ENCODE measurements around the gene TRIO. TPM values are rescaled to one million over a fixed set of nuclear protein-coding genes. Genes with fewer than 3 reads are reported as not detected.

The TRIO gene
- total and polyA plus RNA-seq, 4 experiments from 2014 or later: 0.09 to 11.5 (median 9.7) TPM; not detected in 1

- CTCF ChIA-PET (ENCODE audit: partially characterized antibody): no interaction called here
- peaks cover 0 to 4% (median 0%) of the 10 kb centered on the region in 8 donors for H3K9me3 Mint-ChIP-seq
- intact Hi-C loops (cut with micrococcal nuclease): no loop called here
- H3K4me1 ChIP-seq (ENCODE audit: insufficient read depth, low read length): no peaks in the 10 kb centered on the region
- H3K9me3 ChIP-seq (ENCODE audit: control insufficient read depth in 1 of 2, low read length in 2 of 2): no peaks in the 10 kb centered on the region
- H3K27me3 Mint-ChIP-seq: peaks cover 2 to 9% of the 10 kb centered on the region in 2 donors
- H3K27me3 ChIP-seq (ENCODE audit: insufficient read depth, low read length): no peaks in the 10 kb centered on the region
- H3K36me3 Mint-ChIP-seq: no peaks in the 10 kb centered on the region
- POLR2A ChIA-PET (ENCODE audit: partially characterized antibody): no interaction called here
- no peaks in the 10 kb centered on the region for H3K36me3 ChIP-seq (ENCODE audit: insufficient read depth, low read length)
- H3K4me3 ChIP-seq (ENCODE audit: low read length in 2 of 2): no peak overlapping the region
- no peak for DNase-seq
- H3K27ac Mint-ChIP-seq: no peak overlapping the region
- no peak overlapping the region for H3K27ac ChIP-seq (ENCODE audit: low read depth, low read length)
- no peak overlapping the region for H3K4me3 Mint-ChIP-seq
- no peaks in the 10 kb centered on the region for H3K4me1 Mint-ChIP-seq
Observed at GRCh38 chr5:14229181-14229580, 86.0 kb downstream of the TRIO start.

GRCh38 chr5:14229734-14230133 lies 86.6 kb downstream of the TRIO start:
- Mint-ChIP-seq H3K27me3 (peaks cover 4 to 6% of the 10 kb centered on the region in 2 donors), H3K9me3 (peaks cover 0 to 4% (median 0%) of the 10 kb centered on the region in 8 donors), H3K36me3 (no peaks in the 10 kb centered on the region), H3K4me1 (no peaks in the 10 kb centered on the region), H3K27ac (no peak overlapping the region), H3K4me3 (no peak overlapping the region)
- no peaks in the 10 kb centered on the region for H3K36me3 ChIP-seq (ENCODE audit: insufficient read depth, low read length)
- no peak for DNase-seq
- CTCF ChIA-PET (ENCODE audit: partially characterized antibody): no interaction called here
- POLR2A ChIA-PET (ENCODE audit: partially characterized antibody): no interaction called here
- no peak overlapping the region for H3K27ac ChIP-seq (ENCODE audit: low read depth, low read length)
- H3K9me3 ChIP-seq (ENCODE audit: control insufficient read depth in 1 of 2, low read length in 2 of 2): no peaks in the 10 kb centered on the region
- intact Hi-C loops (cut with micrococcal nuclease): no loop called here
- no peaks in the 10 kb centered on the region for H3K4me1 ChIP-seq (ENCODE audit: insufficient read depth, low read length)
- no peaks in the 10 kb centered on the region for H3K27me3 ChIP-seq (ENCODE audit: insufficient read depth, low read length)
- H3K4me3 ChIP-seq (ENCODE audit: low read length in 2 of 2): no peak overlapping the region

DNA sequence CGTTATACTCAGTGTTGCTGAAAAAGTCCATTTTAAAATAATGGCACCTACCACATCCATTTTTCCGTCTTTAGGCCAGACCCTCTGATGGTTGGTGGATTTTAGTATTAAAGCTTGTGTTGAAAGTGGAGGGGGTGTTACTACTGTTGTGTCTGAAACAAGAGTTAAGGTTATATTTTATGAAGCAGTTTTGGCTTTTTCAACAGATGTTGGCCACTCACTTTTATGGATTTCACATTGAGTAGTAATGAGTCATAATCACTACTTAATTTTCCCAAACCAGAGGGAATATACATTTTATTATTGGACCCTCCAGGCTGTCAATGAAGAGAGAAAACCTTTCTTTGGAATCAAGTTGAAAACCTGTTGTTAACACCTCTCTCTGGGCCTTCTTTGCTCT lies 88.0 kb downstream of the TRIO start:
- no peaks in the 10 kb centered on the region for H3K9me3 ChIP-seq (ENCODE audit: control insufficient read depth in 1 of 2, low read length in 2 of 2)
- no peak overlapping the region for H3K4me3 ChIP-seq (ENCODE audit: low read length in 2 of 2)
- CTCF ChIA-PET (ENCODE audit: partially characterized antibody): no interaction called here
- no peaks in the 10 kb centered on the region for H3K36me3 Mint-ChIP-seq
- DNase-seq: no peak
- H3K4me3 Mint-ChIP-seq: no peak overlapping the region
- no peaks in the 10 kb centered on the region for H3K27me3 ChIP-seq (ENCODE audit: insufficient read depth, low read length)
- intact Hi-C loops (cut with micrococcal nuclease): no loop called here
- H3K27ac ChIP-seq (ENCODE audit: low read depth, low read length): no peak overlapping the region
- H3K27ac Mint-ChIP-seq: no peak overlapping the region
- no peaks in the 10 kb centered on the region for H3K4me1 Mint-ChIP-seq
- H3K27me3 Mint-ChIP-seq: peaks cover 2 to 4% of the 10 kb centered on the region in 2 donors
- POLR2A ChIA-PET (ENCODE audit: partially characterized antibody): no interaction called here
- H3K36me3 ChIP-seq (ENCODE audit: insufficient read depth, low read length): no peaks in the 10 kb centered on the region
- H3K4me1 ChIP-seq (ENCODE audit: insufficient read depth, low read length): no peaks in the 10 kb centered on the region
- H3K9me3 Mint-ChIP-seq: peaks cover 0 to 2% (median 0%) of the 10 kb centered on the region in 8 donors

- Histone ChIP-seq H3K4me3 (ENCODE audit: low read length in 2 of 2) (no peak overlapping the region), H3K27me3 (ENCODE audit: insufficient read depth, low read length) (no peaks in the 10 kb centered on the region), H3K36me3 (ENCODE audit: insufficient read depth, low read length) (no peaks in the 10 kb centered on the region), H3K4me1 (ENCODE audit: insufficient read depth, low read length) (no peaks in the 10 kb centered on the region), H3K9me3 (ENCODE audit: control insufficient read depth in 1 of 2, low read length in 2 of 2) (no peaks in the 10 kb centered on the region), H3K27ac (ENCODE audit: low read depth, low read length) (no peak overlapping the region)
- H3K27me3 Mint-ChIP-seq: peaks cover 2 to 3% of the 10 kb centered on the region in 2 donors
- no peaks in the 10 kb centered on the region for H3K36me3 Mint-ChIP-seq
- H3K27ac Mint-ChIP-seq: peak overlapping the region in 1 of 7 donors; percentile 38
- intact Hi-C loops (cut with micrococcal nuclease): no loop called here
- no peak for DNase-seq
- no peaks in the 10 kb centered on the region for H3K4me1 Mint-ChIP-seq
- no peak overlapping the region for H3K4me3 Mint-ChIP-seq
- POLR2A ChIA-PET (ENCODE audit: partially characterized antibody): no interaction called here
- peaks cover 0 to 2% (median 0%) of the 10 kb centered on the region in 8 donors for H3K9me3 Mint-ChIP-seq
- CTCF ChIA-PET (ENCODE audit: partially characterized antibody): no interaction called here
Observed at GRCh38 chr5:14231890-14232289, 88.7 kb downstream of the TRIO start.

DNA sequence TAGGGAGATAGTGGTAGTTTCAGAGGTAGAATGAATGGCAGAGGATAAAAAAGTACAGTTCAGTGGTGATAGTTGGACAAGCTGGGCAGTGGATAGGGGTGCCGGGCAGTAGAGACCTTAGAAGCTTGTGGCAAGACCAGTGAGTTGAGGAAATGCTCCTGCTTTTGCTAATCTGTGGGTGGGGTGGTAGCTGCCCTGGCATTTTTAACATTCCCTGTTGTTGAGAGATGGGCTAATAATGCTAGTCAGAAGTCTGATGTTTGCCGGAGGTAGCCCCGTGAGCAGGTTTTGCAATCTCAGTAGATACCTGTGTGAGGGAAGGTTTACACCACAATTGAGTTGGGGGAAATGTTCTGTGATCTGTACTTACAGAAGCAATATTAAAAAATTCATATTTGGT lies 91.1 kb downstream of the TRIO start:
- ChIA-PET POLR2A (ENCODE audit: partially characterized antibody) (no interaction called here), CTCF (ENCODE audit: partially characterized antibody) (no interaction called here)
- Histone ChIP-seq H3K9me3 (ENCODE audit: control insufficient read depth in 1 of 2, low read length in 2 of 2) (no peaks in the 10 kb centered on the region), H3K4me1 (ENCODE audit: insufficient read depth, low read length) (no peaks in the 10 kb centered on the region), H3K27me3 (ENCODE audit: insufficient read depth, low read length) (no peaks in the 10 kb centered on the region), H3K4me3 (ENCODE audit: low read length in 2 of 2) (no peak overlapping the region), H3K27ac (ENCODE audit: low read depth, low read length) (no peak overlapping the region), H3K36me3 (ENCODE audit: insufficient read depth, low read length) (no peaks in the 10 kb centered on the region)
- Mint-ChIP-seq H3K4me1 (no peaks in the 10 kb centered on the region), H3K27ac (no peak overlapping the region), H3K9me3 (peaks cover 0 to 1% (median 0%) of the 10 kb centered on the region in 8 donors), H3K36me3 (no peaks in the 10 kb centered on the region), H3K27me3 (peaks cover 2 to 3% of the 10 kb centered on the region in 2 donors), H3K4me3 (no peak overlapping the region)
- DNase-seq: no peak
- intact Hi-C loops (cut with micrococcal nuclease): no loop called here

GRCh38 chr5:14235872-14236271 lies 92.7 kb downstream of the TRIO start:
- H3K27me3 ChIP-seq (ENCODE audit: insufficient read depth, low read length): no peaks in the 10 kb centered on the region
- intact Hi-C loops (cut with micrococcal nuclease): no loop called here
- Mint-ChIP-seq H3K4me3 (no peak overlapping the region), H3K27me3 (peaks cover 2 to 3% of the 10 kb centered on the region in 2 donors), H3K4me1 (no peaks in the 10 kb centered on the region), H3K36me3 (no peaks in the 10 kb centered on the region), H3K9me3 (peaks cover 0 to 1% (median 0%) of the 10 kb centered on the region in 8 donors), H3K27ac (no peak overlapping the region)
- no peak overlapping the region for H3K4me3 ChIP-seq (ENCODE audit: low read length in 2 of 2)
- CTCF ChIA-PET (ENCODE audit: partially characterized antibody): no interaction called here
- POLR2A ChIA-PET (ENCODE audit: partially characterized antibody): no interaction called here
- no peaks in the 10 kb centered on the region for H3K9me3 ChIP-seq (ENCODE audit: control insufficient read depth in 1 of 2, low read length in 2 of 2)
- H3K27ac ChIP-seq (ENCODE audit: low read depth, low read length): no peak overlapping the region
- H3K4me1 ChIP-seq (ENCODE audit: insufficient read depth, low read length): no peaks in the 10 kb centered on the region
- no peak for DNase-seq
- H3K36me3 ChIP-seq (ENCODE audit: insufficient read depth, low read length): no peaks in the 10 kb centered on the region

GRCh38 chr5:14236757-14237156 lies 93.6 kb downstream of the TRIO start:
- H3K27ac Mint-ChIP-seq: no peak overlapping the region
- peaks cover 2 to 3% of the 10 kb centered on the region in 2 donors for H3K27me3 Mint-ChIP-seq
- H3K27ac ChIP-seq (ENCODE audit: low read depth, low read length): no peak overlapping the region
- DNase-seq: no peak
- POLR2A ChIA-PET (ENCODE audit: partially characterized antibody): no interaction called here
- no peaks in the 10 kb centered on the region for H3K36me3 ChIP-seq (ENCODE audit: insufficient read depth, low read length)
- intact Hi-C loops (cut with micrococcal nuclease): no loop called here
- CTCF ChIA-PET (ENCODE audit: partially characterized antibody): no interaction called here
- H3K9me3 ChIP-seq (ENCODE audit: control insufficient read depth in 1 of 2, low read length in 2 of 2): no peaks in the 10 kb centered on the region
- H3K4me1 Mint-ChIP-seq: no peaks in the 10 kb centered on the region
- no peaks in the 10 kb centered on the region for H3K4me1 ChIP-seq (ENCODE audit: insufficient read depth, low read length)
- H3K27me3 ChIP-seq (ENCODE audit: insufficient read depth, low read length): no peaks in the 10 kb centered on the region
- H3K4me3 ChIP-seq (ENCODE audit: low read length in 2 of 2): no peak overlapping the region
- no peak overlapping the region for H3K4me3 Mint-ChIP-seq
- H3K9me3 Mint-ChIP-seq: peaks cover 0 to 1% (median 0%) of the 10 kb centered on the region in 8 donors
- H3K36me3 Mint-ChIP-seq: no peaks in the 10 kb centered on the region

Measured in CD4-positive, alpha-beta memory T cell (primary cell).